Endodermal cell (in vitro differentiated cells): ENCODE results near the gene CACNA1A. TPM values are rescaled to one million over a fixed set of nuclear protein-coding genes. Genes with fewer than 3 reads are reported as not detected.

Source experiments
- DNase-seq: peaks from one replicate; pipeline ENCODE4 v3.0.0-alpha.2; 2017
- H3K27ac ChIP-seq: 2 replicates; pipeline ENCODE4 v1.5.1; 2013; ENCODE audit warnings: mild to moderate bottlenecking, low read depth, low read length, moderate library complexity
- H3K27me3 ChIP-seq: 2 replicates; pipeline ENCODE4 v1.6.1; 2013; ENCODE audit warnings: mild to moderate bottlenecking, low read length, moderate library complexity; ENCODE audit not compliant: insufficient read depth, control insufficient read depth, poor library complexity, severe bottlenecking
- H3K36me3 ChIP-seq: 2 replicates; pipeline ENCODE4 v1.7.0; 2013; ENCODE audit warnings: mild to moderate bottlenecking, low read length, moderate library complexity; ENCODE audit not compliant: control insufficient read depth, insufficient read depth
- H3K4me1 ChIP-seq: one replicate; pipeline ENCODE4 v1.7.0; 2013; ENCODE audit warnings: low read length; ENCODE audit not compliant: control insufficient read depth, insufficient read depth
- H3K4me3 ChIP-seq: 2 replicates; pipeline ENCODE4 v1.5.1; 2013; ENCODE audit warnings: mild to moderate bottlenecking, low read length, moderate library complexity
- H3K9ac ChIP-seq: 2 replicates; pipeline ENCODE4 v1.6.1; 2013; ENCODE audit warnings: mild to moderate bottlenecking, low read length, moderate library complexity; ENCODE audit not compliant: poor library complexity, severe bottlenecking; ENCODE audit errors: extremely low read depth
- H3K9me3 ChIP-seq: 2 replicates; pipeline ENCODE4 v1.6.1; 2013; ENCODE audit warnings: mild to moderate bottlenecking, low read length, moderate library complexity; ENCODE audit not compliant: control insufficient read depth
- H3K27ac Mint-ChIP-seq: 2 replicates; pipeline ENCODE4 v1.8.0; 2020; ENCODE audit warnings: mixed read lengths
- H3K27me3 Mint-ChIP-seq: 2 replicates; pipeline ENCODE4 v1.8.0; 2021; ENCODE audit warnings: mild to moderate bottlenecking, mixed read lengths; ENCODE audit not compliant: insufficient read depth
- H3K36me3 Mint-ChIP-seq: 2 replicates; pipeline ENCODE4 v1.8.0; 2020; ENCODE audit warnings: low read depth, mixed read lengths
- H3K4me1 Mint-ChIP-seq: 2 replicates; pipeline ENCODE4 v1.8.0; 2020; ENCODE audit warnings: mixed read lengths
- H3K4me3 Mint-ChIP-seq: 2 replicates; pipeline ENCODE4 v1.8.0; 2020; ENCODE audit warnings: mild to moderate bottlenecking, moderate library complexity, mixed read lengths
- H3K9me3 Mint-ChIP-seq: 2 replicates; pipeline ENCODE4 v1.8.0; 2020; ENCODE audit warnings: mild to moderate bottlenecking, mixed read lengths
- CTCF ChIP-seq: fragments of 200-600 bp; sonication (generic); conservative IDR thresholded peaks from 2 replicates; pipeline ENCODE4 v1.5.0; 2021; ENCODE audit warnings: antibody characterized with exemption, mild to moderate bottlenecking
- WGBS, 2 experiments: methylation state at CpG; one replicate each; pipeline versions ENCODE4 v1.1.5 to v1.1.7; 2013; ENCODE audit warnings: missing lambda C conversion rate in 2 of 2, mixed read lengths in 1 of 2; ENCODE audit not compliant: insufficient coverage in 1 of 2, insufficient read length in 1 of 2; 5-methylcytosine and 5-hydroxymethylcytosine counted together
- total RNA-seq, 2 donors: library from RNA; stranded (reverse); fragmentation: NEBNext Ultra II Directional in 1 of 2; extraction: Animal tissue kit (Norgen Biotek cat#: 25700) in 1 of 2; gene quantifications; 2 replicates in 1 of 2; 3 replicates in 1 of 2; pipeline ENCODE4 v1.2.1, GENCODE V29; 2021

Gene CACNA1A
- total RNA-seq, 2 donors from 2014 or later, result 8.0 to 10.6 TPM

GRCh38 chr19:13275016-13275722 lies 231.1 kb downstream of the CACNA1A start:
- Mint-ChIP-seq H3K36me3 (no peaks in the 10 kb centered on the region), H3K9me3 (peaks cover 26% of the 10 kb centered on the region), H3K4me3 (no peak overlapping the region), H3K4me1 (no peaks in the 10 kb centered on the region), H3K27me3 (peaks cover 2% of the 10 kb centered on the region), H3K27ac (no peak overlapping the region)
- H3K36me3 ChIP-seq, result no peaks in the 10 kb centered on the region
- no peaks in the 10 kb centered on the region for H3K27me3 ChIP-seq
- WGBS, 2 experiments, result 90 to 94% methylated on average over 3 to 9 of the region's 10 CpGs
- no peak for TF ChIP-seq CTCF
- H3K27ac ChIP-seq, result no peak overlapping the region
- H3K4me3 ChIP-seq, result no peak overlapping the region
- peaks cover 8% of the 10 kb centered on the region for H3K9me3 ChIP-seq
- H3K9ac ChIP-seq, result no peak overlapping the region
- DNase-seq, result no peak
- H3K4me1 ChIP-seq, result no peaks in the 10 kb centered on the region

- Mint-ChIP-seq H3K27ac (no peak overlapping the region), H3K4me1 (peaks cover 2% of the 10 kb centered on the region), H3K27me3 (peaks cover 2% of the 10 kb centered on the region), H3K9me3 (peaks cover 21% of the 10 kb centered on the region), H3K4me3 (no peak overlapping the region), H3K36me3 (peaks cover 2% of the 10 kb centered on the region)
- peaks cover 5% of the 10 kb centered on the region for H3K9me3 ChIP-seq
- WGBS, 2 experiments, result 89 to 93% methylated on average over 2 to 5 of the region's 5 CpGs
- no peak overlapping the region for H3K9ac ChIP-seq
- no peaks in the 10 kb centered on the region for H3K27me3 ChIP-seq
- no peak overlapping the region for H3K4me3 ChIP-seq
- no peaks in the 10 kb centered on the region for H3K36me3 ChIP-seq
- no peaks in the 10 kb centered on the region for H3K4me1 ChIP-seq
- DNase-seq, result no peak
- no peak overlapping the region for H3K27ac ChIP-seq
- no peak for TF ChIP-seq CTCF
These were observed 235.7 kb downstream of the CACNA1A start for GRCh38 chr19:13270514-13271105.

- Histone ChIP-seq H3K4me1 (no peaks in the 10 kb centered on the region), H3K36me3 (no peaks in the 10 kb centered on the region), H3K4me3 (no peak overlapping the region), H3K9ac (no peak overlapping the region), H3K27ac (no peak overlapping the region), H3K27me3 (no peaks in the 10 kb centered on the region), H3K9me3 (peaks cover 5% of the 10 kb centered on the region)
- Mint-ChIP-seq H3K4me1 (peaks cover 8% of the 10 kb centered on the region), H3K9me3 (peaks cover 21% of the 10 kb centered on the region), H3K36me3 (peaks cover 2% of the 10 kb centered on the region), H3K4me3 (no peak overlapping the region), H3K27me3 (peaks cover 2% of the 10 kb centered on the region), H3K27ac (no peak overlapping the region)
- WGBS, 2 experiments, result 95 to 96% methylated on average over 9 of the region's 10 CpGs
- no peak for TF ChIP-seq CTCF
- no peak for DNase-seq
These were observed 236.9 kb downstream of the CACNA1A start for GRCh38 chr19:13269348-13269747.
